NCI-H82 (cell line): ENCODE data around the gene DOCK1.

Experiments
- DNase-seq: peaks from one replicate; lab custom pipeline; 2025; lab: John Stamatoyannopoulos, UW

Gene DOCK1

DNA sequence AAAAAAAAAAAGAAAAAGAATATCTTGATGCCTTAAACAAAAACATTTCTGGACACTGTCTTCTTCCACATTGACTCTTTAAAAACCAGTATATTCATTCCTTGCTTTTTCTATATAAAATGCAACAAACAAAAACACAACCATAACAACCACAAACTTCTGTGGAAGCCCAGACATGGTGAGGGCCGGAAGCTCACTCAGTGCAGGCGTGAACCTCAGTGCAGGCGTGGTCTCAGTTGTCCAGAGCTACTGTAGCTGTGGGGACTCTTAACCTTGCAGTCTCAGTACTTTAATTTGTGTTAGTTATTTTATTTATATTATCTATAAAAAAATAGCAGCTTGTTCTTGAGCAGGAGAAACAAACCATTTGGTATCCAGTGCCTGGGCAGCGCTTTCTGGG is 131.8 kb downstream of the DOCK1 start:
- DNase-seq, result no peak

DNA sequence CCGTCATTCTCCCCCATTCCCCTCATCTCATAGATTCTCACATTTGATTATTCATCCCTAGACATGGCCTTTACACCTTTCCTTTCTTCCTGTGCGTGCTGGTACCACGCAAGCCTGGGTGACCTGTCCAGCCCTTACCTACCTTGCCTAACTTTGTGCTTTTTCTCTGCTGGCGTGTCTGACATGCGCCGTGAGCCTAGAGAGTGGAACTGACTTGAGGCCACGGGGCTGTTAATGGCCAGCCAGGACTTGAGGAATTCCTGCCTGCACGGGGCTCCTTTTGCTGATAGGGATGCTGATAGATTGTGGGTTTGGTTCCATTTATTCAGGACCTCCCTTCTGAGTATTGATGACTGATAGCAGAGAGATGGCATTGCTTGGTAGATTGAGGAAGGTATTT is 134.2 kb downstream of the DOCK1 start:
- no peak for DNase-seq

DNA sequence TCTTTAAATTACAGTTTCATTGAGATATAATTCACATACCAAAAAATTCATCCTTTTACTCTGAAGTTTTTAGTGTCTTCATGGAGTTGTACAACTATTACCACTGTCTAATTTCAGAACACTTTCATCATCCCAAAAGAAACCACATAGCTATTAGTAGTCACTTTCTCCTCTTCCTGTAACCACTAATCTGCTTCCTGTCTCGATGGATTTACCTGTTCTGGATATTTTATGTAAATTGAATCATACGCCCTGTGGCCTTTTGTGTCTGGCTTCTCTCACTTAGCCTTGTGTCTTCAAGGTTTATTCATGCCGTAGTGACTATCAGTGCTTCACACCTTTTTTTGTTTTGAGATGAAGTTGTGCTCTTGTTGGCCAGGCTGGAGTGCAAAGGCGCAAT is 135.5 kb downstream of the DOCK1 start:
- no peak for DNase-seq

DNA sequence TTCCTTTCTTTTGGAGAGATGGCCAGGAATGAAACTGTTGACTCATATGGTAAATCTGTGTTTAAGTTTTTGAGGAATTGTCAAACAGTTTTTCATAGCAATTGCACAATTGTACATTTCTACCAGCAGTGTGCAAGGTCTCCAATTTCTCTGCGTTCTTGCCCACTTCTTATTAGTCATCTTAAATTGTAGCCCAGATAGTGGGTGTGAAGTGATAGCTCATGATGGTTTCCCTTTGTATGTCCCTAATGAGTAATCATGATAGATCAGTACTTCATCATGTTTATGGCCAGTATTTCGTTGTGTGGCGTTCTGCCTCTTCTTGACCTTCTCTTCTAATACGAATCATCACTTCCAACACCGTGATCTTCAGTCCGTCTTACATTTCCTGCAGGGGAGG is 136.3 kb downstream of the DOCK1 start:
- no peak for DNase-seq

DNA sequence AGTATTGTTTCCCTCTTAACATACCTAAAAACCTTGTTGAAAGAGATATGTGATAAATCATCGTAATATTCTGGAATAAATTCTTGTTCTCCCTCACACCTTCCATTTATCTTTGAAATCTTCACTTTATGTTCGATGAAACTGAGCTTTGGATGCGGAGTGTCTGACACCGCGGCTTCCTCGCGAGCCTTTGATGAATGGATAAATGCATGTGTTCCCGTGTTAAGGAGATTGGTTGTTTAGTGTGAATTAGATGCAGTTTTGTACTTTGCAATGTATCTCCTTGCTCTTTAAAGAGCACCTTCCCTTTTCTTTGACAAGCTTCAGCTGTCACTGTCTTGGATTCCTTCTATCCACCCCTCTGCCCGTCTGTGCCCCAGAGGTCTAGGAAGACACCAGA is 138.1 kb downstream of the DOCK1 start:
- no peak for DNase-seq

DNA sequence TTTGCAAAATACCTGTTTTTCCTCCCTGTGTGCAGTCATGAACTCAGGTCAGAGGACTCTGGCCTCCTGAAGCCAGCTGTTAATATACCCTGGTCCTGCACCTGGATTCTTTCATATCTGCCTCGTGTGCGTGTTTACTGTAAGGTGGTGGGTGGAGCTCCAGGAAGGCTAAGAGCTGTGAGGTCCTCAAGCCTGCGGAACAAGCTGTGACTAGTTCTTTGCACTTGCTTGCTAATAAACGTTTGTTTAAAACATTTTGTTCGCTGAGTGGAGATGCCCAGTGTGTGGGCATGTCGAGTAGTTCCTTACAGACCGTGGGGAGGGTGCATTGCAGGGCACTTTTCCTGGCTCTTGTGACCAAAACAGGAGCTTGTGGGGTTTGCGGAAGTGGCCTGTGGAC is 139.0 kb downstream of the DOCK1 start:
- no peak for DNase-seq

DNA sequence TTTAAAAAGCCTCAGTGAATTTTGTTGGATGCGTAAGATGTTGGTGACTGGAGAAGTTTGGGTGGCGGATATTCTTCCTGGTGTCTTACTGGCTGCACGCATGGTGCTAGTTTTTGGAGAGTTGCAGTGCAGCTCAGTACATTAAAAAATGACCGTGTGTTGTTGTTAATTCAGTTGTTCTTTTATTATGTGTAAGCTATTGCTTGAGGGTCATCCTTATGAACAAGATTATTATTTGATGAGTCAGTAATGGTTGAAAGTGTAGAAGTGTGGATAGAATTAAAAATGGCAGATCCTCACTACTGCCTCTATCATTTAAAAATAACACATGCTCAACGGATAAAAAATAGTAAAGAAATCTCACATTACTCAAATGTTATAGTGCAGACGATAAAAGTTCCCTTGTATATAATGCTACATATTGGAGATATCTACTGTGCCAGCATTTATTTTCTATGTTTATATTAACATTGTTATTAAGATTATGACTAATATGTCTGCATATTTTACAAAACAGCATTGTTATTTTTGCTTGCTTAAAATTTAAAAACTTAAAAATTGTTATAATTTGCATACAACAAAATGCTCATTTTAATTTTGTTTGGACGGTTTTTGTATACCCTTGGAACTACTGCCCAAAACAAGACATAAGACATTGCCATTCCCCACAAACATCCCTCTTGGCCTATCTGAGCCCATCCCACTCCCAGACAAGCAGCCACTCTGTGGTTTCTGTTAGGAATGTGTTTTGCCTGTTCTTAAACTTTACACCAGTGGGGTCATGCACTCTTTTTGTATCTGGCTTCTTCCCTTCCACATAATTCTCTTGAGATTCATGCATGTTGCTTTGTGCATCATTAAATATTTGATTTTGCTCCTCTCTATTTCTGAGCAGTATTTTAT is 142.0 kb downstream of the DOCK1 start:
- no peak for DNase-seq

DNA sequence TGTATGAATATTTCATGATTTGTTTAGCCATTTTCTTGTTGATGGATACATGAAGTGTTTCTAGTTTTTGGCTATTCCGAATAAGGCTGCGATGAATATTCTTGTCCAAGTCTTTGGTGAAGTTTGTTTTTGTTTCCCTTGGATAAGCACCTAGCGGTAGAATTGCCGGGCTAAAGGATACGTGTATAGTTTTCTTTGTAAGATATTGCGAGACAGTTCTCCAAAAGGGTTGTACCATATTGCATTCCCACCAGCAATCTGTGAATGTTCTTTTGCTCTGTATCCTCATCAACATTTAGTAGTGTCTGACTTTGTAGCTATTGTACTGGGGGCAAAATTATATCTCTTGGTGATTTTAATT is 142.6 kb downstream of the DOCK1 start:
- DNase-seq, result no peak

DNA sequence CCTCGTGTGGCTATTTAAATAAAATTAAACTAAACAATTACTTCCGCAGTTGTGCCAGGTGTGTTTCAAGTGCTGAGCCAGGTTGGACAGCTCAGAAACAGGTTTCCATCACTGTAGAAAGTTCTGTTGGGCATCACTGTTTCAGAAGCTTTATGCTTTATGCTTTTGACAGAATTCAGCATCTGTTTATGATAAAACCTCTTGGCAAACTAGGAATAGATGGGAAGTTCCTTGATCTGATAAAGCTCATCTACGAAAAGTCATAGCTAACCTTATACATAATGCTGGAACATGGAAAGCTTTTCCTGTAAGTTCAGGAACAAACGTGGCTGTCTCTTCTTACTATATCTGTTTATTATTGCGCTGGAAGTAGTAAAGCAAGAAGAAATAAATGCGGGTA is 143.4 kb downstream of the DOCK1 start:
- DNase-seq, result no peak

DNA sequence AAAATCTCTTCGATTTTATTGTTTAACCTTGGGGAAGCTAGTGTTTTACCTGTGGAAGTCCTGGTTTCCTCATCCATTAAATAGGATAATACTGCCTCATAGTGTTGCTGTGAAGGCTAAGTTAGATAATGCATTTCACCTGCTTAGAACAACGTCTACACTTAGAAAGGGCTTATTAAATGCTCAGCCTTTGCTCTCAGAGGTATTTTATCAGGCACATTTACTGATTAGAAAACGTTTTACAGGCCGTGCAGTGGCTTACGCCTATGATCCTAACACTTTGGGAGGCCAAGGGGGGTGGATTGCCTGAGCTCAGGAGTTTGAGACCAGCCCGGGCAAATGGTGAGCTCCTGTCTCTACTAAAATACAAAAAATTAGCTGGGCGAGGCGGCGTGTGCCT is 146.8 kb downstream of the DOCK1 start:
- DNase-seq, result no peak

DNA sequence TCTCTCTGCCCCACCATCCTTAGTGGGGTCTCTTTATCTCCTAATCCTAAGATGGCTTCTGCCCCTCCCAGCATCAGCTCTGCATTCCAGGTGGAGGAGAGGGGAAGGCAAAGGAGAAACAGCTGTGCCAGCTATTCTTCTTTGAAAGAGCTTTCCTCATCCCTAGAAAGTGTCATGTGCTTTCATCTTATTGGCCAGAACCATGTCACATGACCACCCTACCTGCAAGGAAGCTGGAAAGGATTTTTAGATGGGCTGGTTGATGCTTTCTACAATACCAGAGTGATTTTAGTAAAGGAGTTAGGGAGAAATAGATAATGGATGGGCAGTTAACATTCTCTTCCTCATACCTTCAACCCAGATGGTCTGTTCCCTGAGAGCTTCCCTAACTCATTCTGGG is 150.0 kb downstream of the DOCK1 start:
- DNase-seq, result peak; percentile 0

DNA sequence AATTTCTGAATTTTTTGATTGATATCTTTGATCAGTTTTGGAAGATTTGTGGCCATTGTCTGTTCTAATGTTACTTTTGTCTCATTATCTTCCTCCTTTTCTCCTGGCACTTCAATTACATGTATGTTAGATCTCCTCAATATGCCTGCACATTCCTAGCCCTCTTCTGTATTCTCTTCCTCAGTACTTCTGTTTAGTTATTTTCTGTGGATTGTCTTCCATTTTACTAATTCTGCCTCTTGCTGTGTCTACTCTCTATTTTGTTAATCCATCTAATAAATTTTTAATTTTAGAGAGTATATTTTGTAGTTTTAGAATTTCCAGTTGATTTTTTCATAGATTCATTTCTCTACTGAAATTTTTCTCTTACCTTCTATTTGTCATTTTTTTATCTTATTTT is 154.1 kb downstream of the DOCK1 start:
- DNase-seq, result no peak

DNA sequence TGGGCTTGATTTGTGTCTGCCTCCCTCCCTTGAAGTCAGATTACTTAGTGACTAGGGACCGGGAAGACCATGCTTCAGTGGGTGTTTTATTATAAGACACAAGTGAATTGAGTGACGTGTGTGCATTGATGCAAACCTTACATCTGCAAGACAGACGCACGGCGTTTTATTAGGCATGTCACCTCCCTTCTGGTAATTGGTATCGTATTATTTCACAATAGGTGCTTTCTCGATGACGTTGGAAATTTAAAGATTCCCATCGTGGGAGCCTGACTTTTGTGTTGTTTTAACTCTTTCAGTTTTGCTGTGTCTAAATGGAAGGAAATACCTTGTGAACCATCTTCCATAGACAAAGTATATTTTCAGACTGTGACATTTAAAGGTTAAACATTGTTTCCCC is 158.5 kb downstream of the DOCK1 start:
- no peak for DNase-seq

DNA sequence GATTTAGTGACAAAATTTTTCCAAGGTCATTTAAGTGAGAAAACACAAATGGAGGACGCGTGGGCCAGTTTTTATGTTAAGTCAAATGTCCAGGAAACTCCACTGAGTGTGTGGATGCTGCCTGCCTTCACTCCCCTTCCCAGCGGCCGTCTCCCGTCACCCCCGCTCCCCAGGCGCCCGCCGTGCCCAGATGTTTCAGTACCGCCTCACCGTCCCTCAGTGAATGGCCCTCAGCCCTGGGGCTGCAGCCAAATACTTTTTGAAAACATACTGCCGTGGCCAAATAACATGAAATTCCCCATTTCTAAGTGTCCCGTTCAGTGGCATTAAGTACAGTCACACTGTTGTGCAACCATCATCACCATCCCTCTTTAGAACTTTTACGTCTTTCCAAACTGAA is 159.2 kb downstream of the DOCK1 start:
- DNase-seq, result no peak

DNA sequence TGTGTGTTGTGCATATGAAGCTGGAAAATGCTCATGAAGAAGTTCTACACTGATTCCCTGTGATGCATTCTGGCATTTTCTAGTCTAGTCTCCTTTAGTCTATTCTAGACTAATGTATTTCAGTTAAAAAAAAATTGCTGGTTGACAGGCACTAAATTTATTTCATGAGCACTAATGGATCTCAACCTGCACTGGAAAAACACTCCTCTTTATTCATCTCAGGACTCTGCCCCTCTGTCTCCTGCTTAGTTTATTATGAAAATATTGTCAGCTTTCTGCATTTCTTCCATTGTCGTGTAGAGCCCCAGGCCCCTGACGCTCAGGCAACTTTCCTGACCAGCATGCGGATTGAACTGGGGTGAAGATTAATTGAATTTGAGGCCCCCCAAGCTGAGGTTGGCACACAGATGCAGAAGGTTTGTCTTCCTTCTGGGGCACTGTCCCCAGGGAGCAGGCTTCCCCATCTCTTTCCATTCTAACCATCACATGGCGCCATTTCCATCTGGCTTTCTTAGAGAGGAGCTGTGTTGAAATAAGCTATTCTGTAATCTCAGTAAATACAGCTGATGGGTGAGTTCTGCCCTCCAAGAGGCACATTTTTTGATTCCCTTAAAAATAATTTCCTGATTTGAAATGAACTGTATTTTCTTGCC is 162.4 kb downstream of the DOCK1 start:
- DNase-seq, result peak; percentile 14

DNA sequence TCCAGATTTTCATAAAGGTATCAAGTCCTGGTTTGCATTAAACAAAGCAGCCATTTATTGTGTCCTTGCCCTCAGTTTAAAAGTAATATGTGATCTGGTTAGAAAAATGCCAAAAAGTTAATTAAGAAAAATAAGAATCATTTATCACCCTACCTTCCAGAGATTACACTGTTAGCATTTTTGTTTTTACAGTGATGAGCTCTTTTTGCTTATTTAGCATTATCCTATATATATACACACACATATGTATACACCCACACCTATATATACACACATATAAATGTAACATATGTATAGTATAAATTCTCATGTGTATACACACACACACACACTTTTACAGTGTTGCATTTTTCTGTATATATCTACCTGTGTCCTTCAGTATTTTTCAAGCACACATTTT is 163.3 kb downstream of the DOCK1 start:
- DNase-seq, result no peak

DNA sequence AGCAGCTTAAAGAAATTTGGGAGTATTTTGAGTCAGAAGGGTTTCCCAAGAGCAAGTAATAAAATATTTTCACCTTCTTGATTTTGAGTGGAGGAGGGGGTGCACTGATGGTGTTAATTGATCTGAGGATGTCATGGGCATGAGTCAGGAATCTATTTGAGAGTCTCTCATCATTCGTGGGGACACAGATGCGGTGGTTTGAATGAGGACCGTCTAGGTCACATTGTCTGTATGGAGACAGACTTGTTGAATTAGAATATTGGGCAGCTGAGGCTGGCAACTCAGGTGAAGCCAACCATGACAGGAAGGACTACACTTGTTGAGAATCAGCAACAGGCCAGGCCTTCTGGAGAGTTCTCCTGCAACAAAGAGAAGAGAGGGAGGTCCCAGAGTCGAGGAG is 164.2 kb downstream of the DOCK1 start:
- no peak for DNase-seq

DNA sequence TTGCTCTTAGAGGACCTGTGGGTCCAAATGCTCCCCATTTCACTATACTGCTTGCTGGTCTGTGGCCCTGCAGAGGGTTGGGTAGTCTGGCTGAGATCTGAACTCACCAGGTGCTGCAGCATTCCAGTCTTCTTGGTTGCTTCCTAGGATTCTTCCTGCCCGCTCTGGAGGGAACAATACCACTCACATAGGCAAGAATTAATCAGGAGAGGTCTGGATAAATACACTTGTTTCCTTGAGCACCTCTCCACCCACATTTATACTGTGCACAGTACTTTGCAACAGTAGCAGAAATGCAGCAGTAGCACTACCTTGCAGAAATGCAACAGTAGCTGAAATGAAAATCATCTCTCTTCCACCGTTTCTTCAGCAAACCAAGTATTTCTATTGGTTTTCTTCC is 165.9 kb downstream of the DOCK1 start:
- no peak for DNase-seq

DNA sequence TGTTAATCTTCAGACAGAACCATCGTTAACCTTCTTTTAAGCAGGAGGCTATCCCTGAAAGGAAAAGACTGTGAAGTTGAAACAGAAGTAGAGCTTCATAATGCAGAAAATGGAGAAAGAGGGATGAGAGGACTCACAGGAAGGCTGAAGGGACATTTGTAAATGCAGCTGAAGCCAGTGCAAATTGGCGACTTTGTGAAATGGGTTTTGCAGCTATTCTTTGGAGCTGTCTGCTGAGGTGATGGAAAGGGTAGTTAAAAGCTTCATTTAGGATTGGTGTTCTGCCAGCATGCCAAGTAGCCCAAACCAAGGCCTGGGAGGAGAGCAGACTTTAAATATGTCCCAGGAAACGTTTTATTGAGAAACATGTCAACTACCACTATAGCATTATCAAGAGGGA is 168.4 kb downstream of the DOCK1 start:
- no peak for DNase-seq

DNA sequence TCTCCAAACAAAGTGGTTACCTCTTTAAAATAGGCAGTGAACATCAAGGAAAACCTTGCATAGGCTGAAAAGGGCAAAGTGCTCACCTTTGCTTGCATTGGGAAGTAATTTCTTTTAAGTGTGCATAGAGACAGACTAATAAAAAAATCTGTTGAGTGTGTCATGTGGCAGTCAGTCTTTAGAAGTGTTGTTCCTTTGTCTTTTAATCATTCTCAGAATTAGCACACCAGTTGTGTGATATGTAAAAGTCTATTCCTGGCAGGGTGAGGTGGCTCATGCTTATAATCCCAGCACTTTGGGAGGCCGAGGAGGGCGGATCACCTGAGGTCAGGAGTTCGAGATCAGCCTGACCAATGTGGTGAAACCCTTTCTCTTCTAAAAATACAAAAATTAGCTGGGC is 174.2 kb downstream of the DOCK1 start:
- no peak for DNase-seq

DNA sequence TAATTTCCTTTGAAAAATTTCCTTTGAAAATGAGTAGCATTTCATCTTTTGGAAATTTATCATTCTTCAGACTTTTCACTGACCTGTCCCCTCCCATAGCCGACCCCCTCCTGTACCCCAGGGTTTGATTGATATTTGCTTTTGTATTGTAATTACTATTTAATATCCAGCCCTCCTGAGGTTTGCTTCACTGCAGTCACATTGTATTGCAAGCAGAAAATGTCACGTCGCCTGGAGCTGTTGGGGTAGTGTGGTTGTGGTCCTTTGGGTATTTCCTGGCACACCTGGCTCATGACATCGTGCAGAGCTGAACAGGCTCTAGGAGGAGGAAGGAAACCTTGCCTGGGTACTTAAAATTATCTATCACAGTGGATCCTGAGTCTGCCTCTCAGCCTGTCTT is 175.1 kb downstream of the DOCK1 start:
- DNase-seq, result no peak

DNA sequence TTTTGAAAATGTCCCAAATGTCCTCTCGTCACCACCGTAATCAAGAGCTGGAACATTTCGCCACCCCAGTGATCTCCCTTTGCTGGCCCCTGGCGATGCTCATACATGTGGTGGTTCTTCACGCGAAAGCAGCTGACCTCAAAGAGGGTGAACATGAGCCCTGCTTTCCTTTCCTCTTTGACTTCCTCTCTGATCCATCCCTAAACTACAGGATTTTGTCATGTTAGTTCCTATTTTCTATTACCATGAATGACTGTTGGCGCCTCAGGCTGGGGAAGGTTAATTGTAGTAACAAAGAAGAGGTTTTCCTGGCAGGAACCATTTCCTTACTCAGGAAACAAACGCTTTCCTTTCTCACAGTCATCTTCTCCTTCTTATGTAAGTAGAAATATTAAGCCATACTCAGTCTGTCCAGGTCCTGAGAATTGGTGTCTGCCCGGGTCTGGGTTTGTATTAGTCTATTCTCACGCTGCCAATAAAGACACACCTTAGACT is 176.7 kb downstream of the DOCK1 start:
- no peak for DNase-seq

DNA sequence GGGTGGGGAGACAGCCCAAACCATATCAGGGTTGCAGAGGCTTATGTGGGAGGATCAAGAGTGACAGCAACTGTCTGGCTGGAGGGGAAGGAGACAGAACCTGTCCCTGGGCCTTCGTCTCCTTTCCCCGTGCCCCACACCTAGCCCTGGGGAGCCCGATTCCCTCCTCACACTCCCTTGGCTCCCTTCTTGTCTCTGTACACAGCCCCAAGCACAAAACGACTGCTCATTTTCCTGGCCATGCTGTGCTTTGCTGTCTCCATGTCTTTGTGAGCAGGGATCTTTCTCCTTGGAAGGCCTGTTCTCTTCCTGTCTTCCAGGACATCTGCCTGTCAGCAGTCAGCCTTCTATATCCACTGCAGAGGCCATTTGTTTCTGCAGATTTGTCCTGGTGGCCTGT is 177.4 kb downstream of the DOCK1 start:
- DNase-seq, result no peak

DNA sequence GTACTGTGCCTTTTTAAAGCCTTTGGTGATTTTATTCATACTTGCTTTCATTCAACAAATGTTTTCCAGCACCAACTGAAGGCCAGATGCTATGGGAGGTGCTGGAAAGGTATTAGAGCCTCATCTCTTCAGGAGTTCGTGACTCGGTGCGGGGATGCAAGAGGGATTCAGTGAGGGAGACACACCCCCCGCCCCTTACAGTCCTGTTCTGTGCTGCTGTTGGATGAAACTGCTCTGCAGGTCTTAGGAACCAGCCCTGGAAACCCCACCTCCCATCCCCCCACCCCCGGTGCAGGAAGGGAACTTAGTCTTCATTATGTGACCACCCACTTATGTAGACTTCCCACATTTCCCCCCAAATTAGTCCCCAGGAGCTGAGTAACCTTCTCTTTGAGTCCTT is 180.7 kb downstream of the DOCK1 start:
- no peak for DNase-seq
